ENCODE measurements around the gene SEC63. TPM values are rescaled to one million over a fixed set of nuclear protein-coding genes. Genes with fewer than 3 reads are reported as not detected.

SEC63 gene
- total and polyA plus RNA-seq, 2 of the 4 experiments (the other 2 are of a cell fraction) = 8.6 to 22.4 TPM

DNA sequence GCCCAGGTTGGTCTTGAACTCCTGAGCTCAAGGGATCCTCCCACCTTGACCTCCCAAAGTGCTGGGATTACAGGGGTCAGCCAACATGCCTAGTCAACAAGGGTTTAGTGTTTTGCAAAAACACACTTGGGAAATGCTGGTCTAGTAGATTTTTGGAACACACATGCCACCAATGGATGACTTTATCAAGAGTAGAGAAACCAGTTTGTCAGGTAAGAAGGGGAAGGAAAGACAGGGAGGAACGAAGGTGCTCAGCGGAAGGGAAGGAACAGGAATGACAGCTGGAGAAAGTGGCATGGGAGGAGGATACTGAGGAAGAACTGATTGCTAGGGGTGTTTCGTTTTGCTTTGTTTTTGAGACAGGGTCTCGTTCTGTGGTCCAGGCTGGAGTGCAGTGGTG, 15.6 kb upstream of the SEC63 start:
- TF ChIP-seq CHD1 (IDR thresholded peaks at IDR 0.05; ENCODE audit: low read depth, low read length) = no peak
- no peak for TF ChIP-seq SMC3 (IDR thresholded peaks at IDR 0.05; ENCODE audit: low read depth, low read length)
- no peak for TF ChIP-seq MXI1 (IDR thresholded peaks at IDR 0.05; ENCODE audit: borderline replicate concordance, low read depth, low read length)
- TF ChIP-seq, protein P1, sequence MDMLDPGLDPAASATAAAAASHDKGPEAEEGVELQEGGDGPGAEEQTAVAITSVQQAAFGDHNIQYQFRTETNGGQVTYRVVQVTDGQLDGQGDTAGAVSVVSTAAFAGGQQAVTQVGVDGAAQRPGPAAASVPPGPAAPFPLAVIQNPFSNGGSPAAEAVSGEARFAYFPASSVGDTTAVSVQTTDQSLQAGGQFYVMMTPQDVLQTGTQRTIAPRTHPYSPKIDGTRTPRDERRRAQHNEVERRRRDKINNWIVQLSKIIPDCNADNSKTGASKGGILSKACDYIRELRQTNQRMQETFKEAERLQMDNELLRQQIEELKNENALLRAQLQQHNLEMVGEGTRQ (IDR thresholded peaks at IDR 0.05; ENCODE audit: low read depth, low read length) = no peak
- TF ChIP-seq RAD21 (IDR thresholded peaks at IDR 0.05; ENCODE audit: low read length) = no peak
- TF ChIP-seq MAZ (IDR thresholded peaks at IDR 0.05; ENCODE audit: borderline replicate concordance, low read depth, low read length) = no peak
- TF ChIP-seq MAFK (IDR thresholded peaks at IDR 0.05; ENCODE audit: low read depth, low read length) = no peak
- no peak for TF ChIP-seq NFE2L2 (IDR thresholded peaks at IDR 0.05; ENCODE audit: low read depth, low read length)
- TF ChIP-seq, protein P2, sequence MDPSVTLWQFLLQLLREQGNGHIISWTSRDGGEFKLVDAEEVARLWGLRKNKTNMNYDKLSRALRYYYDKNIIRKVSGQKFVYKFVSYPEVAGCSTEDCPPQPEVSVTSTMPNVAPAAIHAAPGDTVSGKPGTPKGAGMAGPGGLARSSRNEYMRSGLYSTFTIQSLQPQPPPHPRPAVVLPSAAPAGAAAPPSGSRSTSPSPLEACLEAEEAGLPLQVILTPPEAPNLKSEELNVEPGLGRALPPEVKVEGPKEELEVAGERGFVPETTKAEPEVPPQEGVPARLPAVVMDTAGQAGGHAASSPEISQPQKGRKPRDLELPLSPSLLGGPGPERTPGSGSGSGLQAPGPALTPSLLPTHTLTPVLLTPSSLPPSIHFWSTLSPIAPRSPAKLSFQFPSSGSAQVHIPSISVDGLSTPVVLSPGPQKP (IDR thresholded peaks at IDR 0.05; ENCODE audit: borderline replicate concordance, low read depth, low read length) = no peak
- TF ChIP-seq BHLHE40 (IDR thresholded peaks at IDR 0.05; ENCODE audit: low read depth, low read length) = no peak
- no peak for TF ChIP-seq CEBPB (IDR thresholded peaks at IDR 0.05; ENCODE audit: low read depth, low read length)
- no peak for TF ChIP-seq FOS (IDR thresholded peaks at IDR 0.05; ENCODE audit: low read depth, low read length)
- Histone ChIP-seq H3K9ac (ENCODE audit: low read depth, low read length) (no peak overlapping the region), H2BK120ac (ENCODE audit: low read depth, low read length) (no peak overlapping the region), H2BK5ac (ENCODE audit: low read depth, low read length, poor library complexity, severe bottlenecking) (no peak overlapping the region), H3K23ac (ENCODE audit: low read depth, low read length) (no peak overlapping the region), H2AK5ac (ENCODE audit: low read depth, low read length) (no peak overlapping the region), H3K9me1 (ENCODE audit: insufficient read depth, low read length) (no peaks in the 10 kb centered on the region), H3K79me1 (ENCODE audit: low read depth in 1 of 2, low read length in 2 of 2) (no peaks in the 10 kb centered on the region), H2AK9ac (replicated peaks; ENCODE audit: low read depth, low read length, poor library complexity) (no peak overlapping the region), H3K4me2 (ENCODE audit: low read depth, low read length) (no peak overlapping the region), H4K5ac (ENCODE audit: low read depth, low read length) (no peak overlapping the region), H3K4me3 (ENCODE audit: insufficient read depth, low read depth, low read length) (no peak overlapping the region), H3K14ac (replicated peaks; ENCODE audit: low read depth, low read length) (no peak overlapping the region), H4K8ac (ENCODE audit: low read depth in 2 of 2, low read length in 2 of 2) (no peak overlapping the region), H3K4me1 (ENCODE audit: control insufficient read depth, insufficient read depth, low read length) (no peaks in the 10 kb centered on the region), H3K36me3 (ENCODE audit: control insufficient read depth, insufficient read depth, low read length) (no peaks in the 10 kb centered on the region), H3K4ac (ENCODE audit: low read depth, low read length) (no peak overlapping the region), H3K56ac (ENCODE audit: extremely low read depth, insufficient read depth, low read length) (no peak overlapping the region), H2AFZ (replicated peaks; ENCODE audit: low read length, poor library complexity) (no peak overlapping the region), H2BK15ac (ENCODE audit: low read depth, low read length) (no peak overlapping the region), H3K18ac (ENCODE audit: low read depth, low read length) (no peak overlapping the region), H3K9me3 (ENCODE audit: control insufficient read depth, insufficient read depth, low read length) (no peaks in the 10 kb centered on the region), H3K27me3 (ENCODE audit: control insufficient read depth, insufficient read depth, low read length) (peaks cover 3% of the 10 kb centered on the region), H4K20me1 (ENCODE audit: insufficient read depth, low read length) (no peaks in the 10 kb centered on the region), H4K91ac (ENCODE audit: insufficient read depth, low read depth, low read length) (no peak overlapping the region), H2BK20ac (ENCODE audit: low read depth, low read length) (no peak overlapping the region), H3K27ac (ENCODE audit: insufficient read depth, low read length) (no peak overlapping the region)
- BruUV-seq (replicated peaks) = no TSS peak
- ATAC-seq (ENCODE audit: low read depth) = no peak
- in situ Hi-C loops (cut with MboI; ENCODE audit: low sequenced_read_pairs) (no loop called here), intact Hi-C loops (cut with micrococcal nuclease) (no loop called here), dilution Hi-C loops (cut with HindIII; ENCODE audit: low sequenced_read_pairs, unreplicated experiment) (no loop called here)
- POLR2A ChIA-PET (ENCODE audit: unreplicated experiment) = no interaction called here
- DNase-seq = no peak
- CTCF ChIA-PET = interaction anchor here (0.6 kb wide), 1 partner anchor 55 kb away, joined by 3 read pairs; no protein-coding TSS in a partner anchor
- WGBS, 2 experiments (ENCODE audit: extremely low coverage in 2 of 2, insufficient read length in 1 of 2) = 46% methylated on average over 2 of the region's 4 CpGs; no CpG with 5 or more reads in 1 of the 2 experiments
